Body of pancreas (tissue), 4 donors: ENCODE data around the gene TLL2. TPM values are rescaled to one million over a fixed set of nuclear protein-coding genes. Genes with fewer than 3 reads are reported as not detected.
A peak's percentile ranks its signal among the peaks of the same experiment; 100 is the strongest.

ENCODE experiments used
- ATAC-seq: fragments of 150-250 bp; one replicate; pipeline ENCODE4 v1.9.1; 2016
- DNase-seq, 4 donors: peaks; one replicate each; pipeline ENCODE4 v3.0.0-alpha.2; 2019
- H3K27ac ChIP-seq, 4 donors: fragments of 200-600 bp; sonication (generic); 1 replicate in 3 of 4; 2 replicates in 1 of 4; pipeline versions ENCODE4 v1.5.1 to v1.6.1; 2016 to 2019; ENCODE audit warnings: mild to moderate bottlenecking in 1 of 4, mixed read lengths in 1 of 4, moderate library complexity in 1 of 4
- H3K27me3 ChIP-seq, 2 donors: fragments of 200-600 bp; sonication (generic); one replicate each; pipeline ENCODE4 v1.6.0; 2016; ENCODE audit warnings: mild to moderate bottlenecking in 1 of 2
- H3K36me3 ChIP-seq, 2 donors: fragments of 200-600 bp; sonication (generic); replicated peaks in 1 of 2; 2 replicates each; pipeline ENCODE4 v1.5.1; 2016; ENCODE audit warnings: low read depth in 2 of 2; ENCODE audit not compliant: insufficient read depth in 1 of 2
- H3K4me1 ChIP-seq: fragments of 200-600 bp; sonication (generic); one replicate; pipeline ENCODE4 v1.6.0; 2016
- H3K4me3 ChIP-seq, 2 donors: fragments of 200-600 bp; sonication (generic); 1 replicate in 1 of 2; 2 replicates in 1 of 2; pipeline ENCODE4 v1.5.1; 2016 to 2019
- H3K9me3 ChIP-seq, 3 donors: fragments of 200-600 bp; sonication (generic); 1 replicate in 2 of 3; 2 replicates in 1 of 3; pipeline ENCODE4 v1.5.1; 2016
- CTCF ChIP-seq, 7 experiments: fragments of 450-650 bp in 4 of 7; fragments of 200-600 bp in 3 of 7; sonication (generic) in 3 of 7; IDR thresholded peaks; one replicate each; pipeline ENCODE4 v1.5.1; 2016 to 2019; ENCODE audit warnings: antibody characterized with exemption in 7 of 7
- POLR2A ChIP-seq, 3 donors: fragments of 450-650 bp; IDR thresholded peaks; one replicate each; pipeline ENCODE4 v1.6.1; 2016; ENCODE audit warnings: antibody characterized with exemption in 3 of 3, mild to moderate bottlenecking in 2 of 3
- WGBS, 2 donors: methylation state at CpG; one replicate each; pipeline ENCODE4 v1.1.5; 2017; 5-methylcytosine and 5-hydroxymethylcytosine counted together
- intact Hi-C: fragments of 100-400 bp; cut with DNase I; formaldehyde crosslinking; loops from one replicate; pipeline ENCODE4 v1.15.1; 2023
- total RNA-seq, 2 donors: library from RNA; depleted of rRNA; stranded (reverse); fragments of >200 nt; gene quantifications; one replicate each; pipeline ENCODE4 v1.1.0, GENCODE V29; 2016

Gene TLL2
- total RNA-seq, 2 donors from 2014 or later, result not detected

GRCh38 chr10:96511044-96511945, 2.4 kb downstream of the TLL2 start:
- Histone ChIP-seq H3K4me1 (peaks cover 24% of the 10 kb centered on the region), H3K9me3 (no peaks in the 10 kb centered on the region), H3K27me3 (no peaks in the 10 kb centered on the region), H3K36me3 (no peaks in the 10 kb centered on the region), H3K4me3 (no peak overlapping the region), H3K27ac (no peak overlapping the region)
- TF ChIP-seq POLR2A (IDR thresholded peaks at IDR 0.05) (no peak), CTCF (IDR thresholded peaks at IDR 0.05) (peak in 6 of 7 experiments; percentile 23 to 61 (median 55))
- 61 to 67% methylated on average over 5 to 7 of the region's 7 CpGs for WGBS, 2 donors
- intact Hi-C loops, result loop anchor here (5.0 kb wide), 1 partner anchor 134 kb away; no protein-coding TSS in a partner anchor
- DNase-seq (peak; percentile 48 to 63 (median 52)), ATAC-seq (no peak)

- no peak for TF ChIP-seq CTCF (IDR thresholded peaks at IDR 0.05)
- TF ChIP-seq POLR2A (IDR thresholded peaks at IDR 0.05), result no peak
- Histone ChIP-seq H3K27me3 (no peaks in the 10 kb centered on the region), H3K36me3 (no peaks in the 10 kb centered on the region), H3K4me3 (no peak overlapping the region), H3K4me1 (peaks cover 20% of the 10 kb centered on the region), H3K27ac (no peak overlapping the region), H3K9me3 (no peaks in the 10 kb centered on the region)
- DNase-seq (no peak), ATAC-seq (no peak)
- intact Hi-C loops, result no loop called here
- WGBS, 2 donors, result 79 to 83% methylated on average over 3 of the region's 3 CpGs
These were observed 4.6 kb downstream of the TLL2 start for GRCh38 chr10:96509017-96509641.

GRCh38 chr10:96507044-96507443, 6.7 kb downstream of the TLL2 start:
- no peak for TF ChIP-seq POLR2A (IDR thresholded peaks at IDR 0.05)
- no peak for TF ChIP-seq CTCF (IDR thresholded peaks at IDR 0.05)
- Histone ChIP-seq H3K4me1 (no peaks in the 10 kb centered on the region), H3K36me3 (no peaks in the 10 kb centered on the region), H3K27ac (no peak overlapping the region), H3K4me3 (no peak overlapping the region), H3K27me3 (no peaks in the 10 kb centered on the region), H3K9me3 (no peaks in the 10 kb centered on the region)
- peak in 2 of 4 donors; percentile 10 to 34 for DNase-seq
- no peak for ATAC-seq
- intact Hi-C loops, result no loop called here
- 45 to 47% methylated on average over 2 of the region's 2 CpGs for WGBS, 2 donors

GRCh38 chr10:96505150-96506136, 8.3 kb downstream of the TLL2 start:
- Histone ChIP-seq H3K4me1 (no peaks in the 10 kb centered on the region), H3K36me3 (no peaks in the 10 kb centered on the region), H3K9me3 (no peaks in the 10 kb centered on the region), H3K4me3 (no peak overlapping the region), H3K27ac (no peak overlapping the region), H3K27me3 (no peaks in the 10 kb centered on the region)
- intact Hi-C loops, result no loop called here
- no peak for DNase-seq
- 72 to 82% methylated on average over 12 of the region's 12 CpGs for WGBS, 2 donors
- no peak for ATAC-seq
- TF ChIP-seq POLR2A (IDR thresholded peaks at IDR 0.05), result no peak
- no peak for TF ChIP-seq CTCF (IDR thresholded peaks at IDR 0.05)
